K562 (cell line): ENCODE data around the gene NEDD8. TPM values are rescaled to one million over a fixed set of nuclear protein-coding genes. Genes with fewer than 3 reads are reported as not detected.

Source experiments
- ATAC-seq: fragments of 200-7000 bp; cut with Tn5 transposase; 3 replicates; pipeline ENCODE4 v1.9.1; 2020; ENCODE audit warnings: moderate library complexity
- BruUV-seq: library from RNA; stranded (reverse); fragments of 400-500 nt; replicated peaks from 2 replicates; lab custom pipeline; 2021; lab: Mats Ljungman, UMichigan
- CTCF ChIA-PET: fragments of 300-600 bp; formaldehyde crosslinking; extraction: SDS; loops from one replicate; lab custom pipeline; 2021; ENCODE audit warnings: low intra/inter-chr PET ratio; lab: Yijun Ruan, JAX
- POLR2A ChIA-PET: fragments of 300-600, 350-650 bp; sonication (Branson Sonifier 250); formaldehyde crosslinking; extraction: SDS; loops from one replicate; lab custom pipeline; 2021; ENCODE audit warnings: antibody characterized with exemption, inconsistent platforms; lab: Yijun Ruan, JAX
- DNase-seq, 4 experiments: peaks; one replicate each; pipeline versions ENCODE4 v3.0.0 to v3.0.0-alpha.2; 2011 to 2018; ENCODE audit warnings: low spot score in 3 of 4, mixed read lengths in 3 of 4; ENCODE audit errors: extremely low read depth in 1 of 4
- FAIRE-seq: peaks from 2 replicates; lab custom pipeline; 2011; peaks lifted over from hg19 to GRCh38; lab: Jason Lieb, UNC
- H2AFZ ChIP-seq: 2 replicates; pipeline ENCODE4 v1.6.0; 2011; ENCODE audit warnings: low read depth, low read length, control low read depth, inconsistent platforms
- H3K27ac ChIP-seq: fragments of 200-600 bp; 3 replicates; pipeline ENCODE4 v1.8.0; 2011; ENCODE audit warnings: low read depth, mild to moderate bottlenecking, control low read depth, inconsistent platforms, low read length, moderate library complexity, mixed read lengths; ENCODE audit errors: extremely low read depth
- H3K27me3 ChIP-seq, 2 experiments: fragments of 300-600 bp in 1 of 2; 2 replicates in 1 of 2; 3 replicates in 1 of 2; pipeline versions ENCODE4 v1.6.0 to v1.8.0; 2011; ENCODE audit warnings: inconsistent platforms in 2 of 2, low read length in 2 of 2, mild to moderate bottlenecking in 1 of 2, mixed read lengths in 1 of 2, moderate library complexity in 1 of 2; ENCODE audit not compliant: control insufficient read depth in 2 of 2, insufficient read depth in 2 of 2
- H3K36me3 ChIP-seq: fragments of 300-600 bp; 3 replicates; pipeline ENCODE4 v1.8.0; 2011; ENCODE audit warnings: mild to moderate bottlenecking, low read length, inconsistent platforms; ENCODE audit not compliant: control insufficient read depth, insufficient read depth
- H3K4me1 ChIP-seq, 2 experiments: fragments of 200-600 bp in 1 of 2; replicated peaks in 1 of 2; 2 replicates in 1 of 2; 3 replicates in 1 of 2; pipeline versions ENCODE4 v1.5.1 to v1.8.0; 2011; ENCODE audit warnings: inconsistent platforms in 2 of 2, low read length in 2 of 2, mild to moderate bottlenecking in 1 of 2, mixed read lengths in 1 of 2, moderate library complexity in 1 of 2; ENCODE audit not compliant: control insufficient read depth in 2 of 2, insufficient read depth in 2 of 2
- H3K4me2 ChIP-seq: 2 replicates; pipeline ENCODE4 v1.6.1; 2011; ENCODE audit warnings: low read length, control low read depth, inconsistent platforms, mixed read lengths; ENCODE audit not compliant: insufficient read depth
- H3K4me3 ChIP-seq: fragments of 200-600 bp; sonication (generic), shearing (Covaris generic); 2 replicates; pipeline ENCODE4 v1.5.1; 2016; ENCODE audit warnings: control low read depth, inconsistent platforms
- H3K79me2 ChIP-seq: fragments of 200-600 bp; 3 replicates; pipeline ENCODE4 v1.8.0; 2011; ENCODE audit warnings: low read length, inconsistent platforms; ENCODE audit not compliant: control insufficient read depth, insufficient read depth
- H3K9ac ChIP-seq, 2 experiments: 2 replicates each; pipeline versions ENCODE4 v1.6.0 to v1.6.1; 2011; ENCODE audit warnings: low read depth in 2 of 2, low read length in 2 of 2, control low read depth in 1 of 2, inconsistent platforms in 1 of 2, mild to moderate bottlenecking in 1 of 2, mixed read lengths in 1 of 2; ENCODE audit not compliant: insufficient read depth in 1 of 2
- H3K9me1 ChIP-seq: one replicate; pipeline ENCODE4 v1.6.0; 2011; ENCODE audit warnings: inconsistent platforms, mild to moderate bottlenecking, low read length, moderate library complexity; ENCODE audit not compliant: control insufficient read depth, insufficient read depth
- H3K9me3 ChIP-seq: replicated peaks from 2 replicates; pipeline ENCODE4 v1.5.1; 2011; ENCODE audit warnings: low read depth, low read length, inconsistent platforms; ENCODE audit not compliant: control insufficient read depth, insufficient read depth
- H4K20me1 ChIP-seq: replicated peaks from 2 replicates; pipeline ENCODE4 v1.6.1; 2011; ENCODE audit warnings: low read length, inconsistent platforms, mixed read lengths; ENCODE audit not compliant: control insufficient read depth, insufficient read depth
- ARID3B ChIP-seq: fragments of 250-450 bp; sonication (Bioruptor Pico); IDR thresholded peaks from 2 replicates; pipeline ENCODE4 v1.4.0; 2020; ENCODE audit warnings: borderline replicate concordance
- CCNT2 ChIP-seq: IDR thresholded peaks from 2 replicates; pipeline ENCODE4 v1.6.1; 2011; ENCODE audit warnings: borderline replicate concordance, low read depth, mild to moderate bottlenecking, moderate library complexity, mixed read lengths, low read length; ENCODE audit not compliant: insufficient read length; ENCODE audit errors: extremely low read depth
- CEBPG ChIP-seq, 3 experiments: fragments of 200-800 bp in 1 of 3; sonication (Bioruptor generic) in 1 of 3; sonication (generic) in 1 of 3; formaldehyde crosslinking in 1 of 3; IDR thresholded peaks in 2 of 3; conservative IDR thresholded peaks in 1 of 3; 2 replicates each; pipeline versions ENCODE4 v1.6.1 to v1.8.0; 2016 to 2022; ENCODE audit warnings: missing compliant biosample characterization in 2 of 3, missing genetic modification characterization in 2 of 3, mild to moderate bottlenecking in 1 of 3, missing genetic modification reagents in 1 of 3
- COPS2 ChIP-seq: fragments of 450-650 bp; conservative IDR thresholded peaks from 2 replicates; pipeline ENCODE4 v1.6.1; 2016; ENCODE audit warnings: mild to moderate bottlenecking, moderate library complexity
- CTBP1 ChIP-seq: fragments of 450-650 bp; IDR thresholded peaks from 2 replicates; pipeline ENCODE4 v1.6.1; 2016; ENCODE audit warnings: borderline replicate concordance
- CTCFL ChIP-seq: IDR thresholded peaks from 2 replicates; pipeline ENCODE4 v1.6.1; 2011; ENCODE audit warnings: borderline replicate concordance, low read depth, mild to moderate bottlenecking, moderate library complexity, low read length; ENCODE audit not compliant: insufficient read depth, poor library complexity, severe bottlenecking
- ELF4 ChIP-seq: fragments of 450-650 bp; formaldehyde crosslinking; IDR thresholded peaks from 2 replicates; pipeline ENCODE4 v1.4.0; 2022; ENCODE audit warnings: missing genetic modification characterization
- GTF2B ChIP-seq: IDR thresholded peaks from 2 replicates; pipeline ENCODE4 v1.6.1; 2011; ENCODE audit not compliant: insufficient read length; ENCODE audit errors: extremely low read depth
- KAT8 ChIP-seq: fragments of 450-650 bp; IDR thresholded peaks from 2 replicates; pipeline ENCODE4 v1.6.1; 2016; ENCODE audit warnings: low read depth, mild to moderate bottlenecking
- KLF1 ChIP-seq: fragments of 450-650 bp; IDR thresholded peaks from 2 replicates; pipeline ENCODE4 v1.6.1; 2016; ENCODE audit warnings: missing genetic modification characterization, missing compliant biosample characterization
- KLF16 ChIP-seq: IDR thresholded peaks from 2 replicates; pipeline ENCODE4 v1.6.1; 2016; ENCODE audit warnings: antibody characterized with exemption
- MAFG ChIP-seq: fragments of 450-650 bp; conservative IDR thresholded peaks from 2 replicates; pipeline ENCODE4 v1.6.1; 2016; ENCODE audit warnings: missing genetic modification characterization, missing compliant biosample characterization
- MAFK ChIP-seq: IDR thresholded peaks from 2 replicates; pipeline ENCODE4 v1.6.1; 2011; ENCODE audit warnings: low read length, improper control_type of control experiment
- SETDB1 ChIP-seq: IDR thresholded peaks from one replicate; pipeline ENCODE4 v1.6.1; 2012; ENCODE audit warnings: low read length, control low read depth, inconsistent platforms
- SMAD2 ChIP-seq: fragments of 150-350 bp; IDR thresholded peaks from 2 replicates; pipeline ENCODE4 v1.6.1; 2014; ENCODE audit warnings: low read depth, mild to moderate bottlenecking, low read length
- SNIP1 ChIP-seq: fragments of 450-650 bp; IDR thresholded peaks from 2 replicates; pipeline ENCODE4 v1.7.1; 2017; ENCODE audit warnings: low read depth, mild to moderate bottlenecking
- ZBTB8A ChIP-seq: fragments of 450-650 bp; IDR thresholded peaks from 2 replicates; pipeline ENCODE4 v1.6.1; 2018; ENCODE audit warnings: mild to moderate bottlenecking, moderate library complexity; ENCODE audit not compliant: partially characterized antibody
- ZNF311 ChIP-seq: fragments of 250-450 bp; sonication (Bioruptor Pico); IDR thresholded peaks from 2 replicates; pipeline ENCODE4 v1.4.0; 2020; ENCODE audit warnings: mild to moderate bottlenecking, moderate library complexity
- ZNF316 ChIP-seq: fragments of 450-650 bp; IDR thresholded peaks from 2 replicates; pipeline ENCODE4 v1.6.1; 2016
- WGBS: fragments of 100-300 bp; shearing (Covaris generic); methylation state at CpG from one replicate; pipeline ENCODE4 v1.1.6; 2016; ENCODE audit warnings: low coverage, mixed read lengths; ENCODE audit not compliant: insufficient coverage; ENCODE audit errors: missing lambda C conversion rate; 5-methylcytosine and 5-hydroxymethylcytosine counted together
- in situ Hi-C: fragments of 300-500 bp; cut with MboI; formaldehyde crosslinking; loops from 4 replicates; pipeline ENCODE4 v1.15.0; 2018; ENCODE audit warnings: inconsistent platforms, mixed read lengths
- intact Hi-C: fragments of 100-400 bp; cut with micrococcal nuclease; formaldehyde crosslinking; loops from 2 replicates; pipeline ENCODE4 v1.14.2; 2022
- polyA plus RNA-seq, 8 experiments: library from polyadenylated mRNA; depleted of rRNA in 4 of 8; stranded (reverse) in 5 of 8; unstranded in 3 of 8; fragments of >200 nt; fragmentation: Nextera tagmentation in 2 of 8; fragmentation: Illumina TruSeq in 1 of 8; extraction: Ambion mirVana in 2 of 8; extraction: Trizol in 1 of 8; gene quantifications; 2 replicates each; pipeline versions ENCODE4 v1.2.1 to v1.2.3, GENCODE V29; 2011 to 2014; ENCODE audit warnings: inconsistent platforms in 1 of 8, missing spikeins in 1 of 8
- total RNA-seq, 7 experiments: library from RNA; depleted of rRNA in 6 of 7; stranded (reverse); fragments of >200 nt in 6 of 7; fragmentation: Illumina TruSeq in 2 of 7; extraction: Trizol in 2 of 7; gene quantifications; 2 replicates each; pipeline versions ENCODE4 v1.2.1 to v1.2.3, GENCODE V29; 2011 to 2021; ENCODE audit warnings: low replicate concordance in 1 of 7

Gene NEDD8
- total and polyA plus RNA-seq, 9 of the 15 experiments (the other 6 are each of a cell fraction or from before 2014, with no cell fraction given), result 142 to 691 (median 260) TPM

- Histone ChIP-seq H3K9me3 (no peaks in the 10 kb centered on the region), H3K9ac (no peak overlapping the region), H3K4me1 (peaks cover 0 to 6% of the 10 kb centered on the region in 2 experiments; a peak in 2 of 5 replicates), H2AFZ (no peak overlapping the region), H3K79me2 (peaks cover 52% of the 10 kb centered on the region), H3K36me3 (peaks cover 12% of the 10 kb centered on the region; the same call in 1 of the 3 replicates), H3K9me1 (no peaks in the 10 kb centered on the region), H4K20me1 (no peaks in the 10 kb centered on the region), H3K27me3 (no peaks in the 10 kb centered on the region), H3K27ac (no peak overlapping the region), H3K4me3 (no peak overlapping the region), H3K4me2 (no peak overlapping the region)
- no peak for ATAC-seq
- BruUV-seq, result no TSS peak
- 91% methylated on average over 1 of the region's 1 CpG for WGBS
- in situ Hi-C loops, result no loop called here
- intact Hi-C loops, result no loop called here
- DNase-seq, result no peak
- no peak for FAIRE-seq
- CTCF ChIA-PET, result no interaction called here
- POLR2A ChIA-PET, result interaction anchor here (0.5 kb wide), 1 partner anchor 39 kb away, joined by 3 read pairs; no protein-coding TSS in a partner anchor
- TF ChIP-seq KLF16 (no peak), CTCFL (no peak), ZBTB8A (no peak), ZNF316 (peak; percentile 83), MAFG (tag) (peak; percentile 48; the same call in 1 of the 2 replicates), ZNF311 (CRISPR knock-in tag) (no peak), CEBPG (CRISPR knock-in tag; IDR thresholded peaks at IDR 0.05) (no peak), CEBPG (tag; conservative IDR thresholded peaks at IDR 0.05 in 1 of 2, IDR thresholded peaks at IDR 0.05 in 1 of 2) (no peak), ELF4 (CRISPR knock-in tag) (no peak), COPS2 (no peak), CCNT2 (no peak), CTBP1 (no peak), GTF2B (no peak), KAT8 (no peak), SNIP1 (no peak), SETDB1 (no peak), SMAD2 (no peak), MAFK (peak; percentile 71), KLF1 (tag) (no peak), ARID3B (no peak)
Measured at GRCh38 chr14:24226473-24226872, 5.7 kb downstream of the NEDD8 start.
